Heart left ventricle (tissue), 16 donors: ENCODE data around the gene SH3RF3. TPM values are rescaled to one million over a fixed set of nuclear protein-coding genes. Genes with fewer than 3 reads are reported as not detected.
A peak's percentile ranks its signal among the peaks of the same experiment; 100 is the strongest.

Experiments used
- ATAC-seq, 4 donors: fragments of 200-7000 bp; cut with Tn5 transposase; one replicate each; pipeline ENCODE4 v1.9.1; 2020 to 2022; ENCODE audit warnings: moderate library complexity in 4 of 4, mild to moderate bottlenecking in 3 of 4, moderate number of reproducible peaks in 1 of 4
- DNase-seq, 5 donors: peaks; one replicate each; pipeline ENCODE4 v3.0.0-alpha.2; 2020
- H3K27ac ChIP-seq, 12 donors: fragments of 200-600 bp; sonication (generic) in 4 of 12; one replicate each; pipeline versions ENCODE4 v1.5.0 to v1.8.0; 2016 to 2022; ENCODE audit warnings: mild to moderate bottlenecking in 2 of 12
- H3K27me3 ChIP-seq, 9 donors: fragments of 200-600 bp; sonication (generic) in 2 of 9; one replicate each; pipeline versions ENCODE4 v1.5.1 to v1.8.0; 2016 to 2022; ENCODE audit warnings: mild to moderate bottlenecking in 3 of 9
- H3K36me3 ChIP-seq, 9 donors: fragments of 200-600 bp; sonication (generic) in 2 of 9; one replicate each; pipeline versions ENCODE4 v1.5.0 to v1.8.0; 2018 to 2022; ENCODE audit warnings: mild to moderate bottlenecking in 2 of 9
- H3K4me1 ChIP-seq, 12 donors: fragments of 200-600 bp; sonication (generic) in 4 of 12; one replicate each; pipeline versions ENCODE4 v1.5.0 to v1.8.0; 2016 to 2022; ENCODE audit warnings: mild to moderate bottlenecking in 3 of 12
- H3K4me3 ChIP-seq, 12 donors: fragments of 200-600 bp; sonication (generic) in 4 of 12; one replicate each; pipeline versions ENCODE4 v1.5.0 to v1.8.0; 2017 to 2022; ENCODE audit warnings: mild to moderate bottlenecking in 9 of 12, moderate library complexity in 4 of 12
- H3K9me3 ChIP-seq, 12 donors: fragments of 200-600 bp; sonication (generic) in 4 of 12; one replicate each; pipeline versions ENCODE4 v1.5.0 to v1.8.0; 2016 to 2022; ENCODE audit warnings: mild to moderate bottlenecking in 1 of 12
- CTCF ChIP-seq, 12 donors: fragments of 200-600 bp; sonication (generic) in 4 of 12; IDR thresholded peaks; one replicate each; pipeline versions ENCODE4 v1.5.0 to v1.8.0; 2018 to 2022; ENCODE audit warnings: antibody characterized with exemption in 12 of 12, mild to moderate bottlenecking in 5 of 12
- POLR2A ChIP-seq, 2 donors: fragments of 450-650 bp; IDR thresholded peaks; one replicate each; pipeline ENCODE4 v1.6.1; 2017; ENCODE audit warnings: antibody characterized with exemption in 2 of 2, mild to moderate bottlenecking in 2 of 2, moderate library complexity in 2 of 2
- WGBS, 4 donors: extraction: QIAGEN DNeasy Blood & Tissue Kit in 2 of 4; methylation state at CpG; one replicate each; pipeline versions ENCODE4 v1.1.5 to v1.1.7; 2013 to 2018; 5-methylcytosine and 5-hydroxymethylcytosine counted together
- intact Hi-C, 10 donors: fragments of 100-400 bp; cut with DNase I; formaldehyde crosslinking; loops; one replicate each; pipeline versions ENCODE4 v1.11.1 to v1.14.2; 2022
- polyA plus RNA-seq, 2 donors: library from polyadenylated mRNA; stranded (reverse); fragments of 200-250 nt; gene quantifications; one replicate each; pipeline ENCODE4 v1.2.3, GENCODE V29; 2013
- total RNA-seq, 9 donors: library from RNA; depleted of rRNA in 2 of 9; stranded (reverse); fragments of >200 nt in 2 of 9; fragmentation: NEBNext Ultra II Directional in 3 of 9; extraction: Animal tissue kit (Norgen Biotek cat#: 25700) in 3 of 9; gene quantifications; one replicate each; pipeline versions ENCODE4 v1.1.0 to v1.2.4, GENCODE V29; 2016 to 2023
- donor health status: ischemic (EF 13 %, LVEDD 7.1; RV severe dilation, severe dysfunction).
- donor health status: healthy with polysubstance abuse.
- donor health status: DM: no; HTN: yes; CAD: no.
- donor health status: DM: no; HTN: no; CAD: no.
- donor health status: ischemic (EF 25% LVEDD 6.9; RV normal size, moderate dysfunction).
- donor health status: ischemic (EF 25% LVEDD 5.7; RV mildly dilated, moderate dysfunction).
- donor health status: healthy.
- donor health status: DM: yes; HTN: yes; CAD: no.
- donor health status: ischemic (EF 35%, LVEDD 5.7; RV mildly dilated, moderate dysfunction).
- donor health status: nonischemic (EF 11% LVEDD 7.7; RV severe dilation, severe dysfunction).
- donor health status: DM: yes; HTN: yes; CAD: no.
- donor health status: PGD.
- donor health status: ischemic (EF 29% LVEDD 5.4; RV normal size, mild dysfunction).
- donor health status: nonischemic (EF 23%, LVEDD 6.1; RV moderate dilation, normal function).

SH3RF3 gene
- total and polyA plus RNA-seq, 11 donors, result 5.2 to 15.7 (median 7.9) TPM

GRCh38 chr2:109331081-109331480 lies 202.1 kb downstream of the SH3RF3 start:
- Histone ChIP-seq H3K9me3 (peaks cover 0 to 5% (median 0%) of the 10 kb centered on the region in 12 donors), H3K36me3 (no peaks in the 10 kb centered on the region), H3K27me3 (no peaks in the 10 kb centered on the region), H3K4me3 (no peak overlapping the region), H3K4me1 (peaks cover 3 to 54% (median 25%) of the 10 kb centered on the region in 12 donors), H3K27ac (peak overlapping the region in 6 of 12 donors; percentile 14 to 74 (median 56))
- DNase-seq (no peak), ATAC-seq (no peak)
- WGBS, 4 donors, result 49 to 70% (median 54%) methylated on average over 4 of the region's 4 CpGs
- TF ChIP-seq CTCF (IDR thresholded peaks at IDR 0.05), result no peak
- intact Hi-C loops, result loop anchor here in 1 of 10 donors (5.0 kb wide), 1 partner anchor 59 kb away; no protein-coding TSS in a partner anchor

GRCh38 chr2:109331896-109332848 lies 203.2 kb downstream of the SH3RF3 start:
- peaks cover 0 to 5% (median 0%) of the 10 kb centered on the region in 12 donors for H3K9me3 ChIP-seq
- ATAC-seq, result peak; percentile 83 to 96 (median 94)
- no peaks in the 10 kb centered on the region for H3K27me3 ChIP-seq
- DNase-seq, result peak; percentile 66 to 88 (median 75)
- H3K36me3 ChIP-seq, result no peaks in the 10 kb centered on the region
- TF ChIP-seq POLR2A (IDR thresholded peaks at IDR 0.05) (peak in 1 of 2 donors; percentile 15), CTCF (IDR thresholded peaks at IDR 0.05) (no peak)
- intact Hi-C loops, result loop anchor here in 1 of 10 donors (5.0 kb wide), 1 partner anchor 60 kb away; no protein-coding TSS in a partner anchor
- peak overlapping the region in 7 of 12 donors; percentile 2 to 40 (median 34) for H3K4me3 ChIP-seq
- 42 to 60% (median 50%) methylated on average over 24 of the region's 24 CpGs for WGBS, 4 donors
- peak overlapping the region in 10 of 12 donors; percentile 8 to 74 (median 56) for H3K27ac ChIP-seq
- peaks cover 0 to 61% (median 20%) of the 10 kb centered on the region in 12 donors for H3K4me1 ChIP-seq

GRCh38 chr2:109332880-109333279 lies 203.9 kb downstream of the SH3RF3 start:
- 77 to 96% (median 87%) methylated on average over 4 to 9 of the region's 9 CpGs for WGBS, 4 donors
- Histone ChIP-seq H3K9me3 (peaks cover 0 to 5% (median 0%) of the 10 kb centered on the region in 12 donors), H3K4me3 (no peak overlapping the region), H3K4me1 (peaks cover 0 to 61% (median 20%) of the 10 kb centered on the region in 12 donors), H3K27me3 (no peaks in the 10 kb centered on the region), H3K27ac (peak overlapping the region in 2 of 12 donors; percentile 28 to 33), H3K36me3 (no peaks in the 10 kb centered on the region)
- TF ChIP-seq POLR2A (IDR thresholded peaks at IDR 0.05) (no peak), CTCF (IDR thresholded peaks at IDR 0.05) (no peak)
- DNase-seq (no peak), ATAC-seq (no peak)
- intact Hi-C loops, result loop anchor here in 1 of 10 donors (5.0 kb wide), 1 partner anchor 61 kb away; no protein-coding TSS in a partner anchor
